LNCAP (cell line): ENCODE results near the gene CATSPERZ.

Experiments used
- TF ChIP-seq, protein P1 (sequence below): fragments of 450-650 bp; IDR thresholded peaks from 2 replicates; pipeline ENCODE4 v1.5.1; 2017; ENCODE audit warnings: mild to moderate bottlenecking

CATSPERZ gene, protein sequence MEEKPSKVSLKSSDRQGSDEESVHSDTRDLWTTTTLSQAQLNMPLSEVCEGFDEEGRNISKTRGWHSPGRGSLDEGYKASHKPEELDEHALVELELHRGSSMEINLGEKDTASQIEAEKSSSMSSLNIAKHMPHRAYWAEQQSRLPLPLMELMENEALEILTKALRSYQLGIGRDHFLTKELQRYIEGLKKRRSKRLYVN

DNA sequence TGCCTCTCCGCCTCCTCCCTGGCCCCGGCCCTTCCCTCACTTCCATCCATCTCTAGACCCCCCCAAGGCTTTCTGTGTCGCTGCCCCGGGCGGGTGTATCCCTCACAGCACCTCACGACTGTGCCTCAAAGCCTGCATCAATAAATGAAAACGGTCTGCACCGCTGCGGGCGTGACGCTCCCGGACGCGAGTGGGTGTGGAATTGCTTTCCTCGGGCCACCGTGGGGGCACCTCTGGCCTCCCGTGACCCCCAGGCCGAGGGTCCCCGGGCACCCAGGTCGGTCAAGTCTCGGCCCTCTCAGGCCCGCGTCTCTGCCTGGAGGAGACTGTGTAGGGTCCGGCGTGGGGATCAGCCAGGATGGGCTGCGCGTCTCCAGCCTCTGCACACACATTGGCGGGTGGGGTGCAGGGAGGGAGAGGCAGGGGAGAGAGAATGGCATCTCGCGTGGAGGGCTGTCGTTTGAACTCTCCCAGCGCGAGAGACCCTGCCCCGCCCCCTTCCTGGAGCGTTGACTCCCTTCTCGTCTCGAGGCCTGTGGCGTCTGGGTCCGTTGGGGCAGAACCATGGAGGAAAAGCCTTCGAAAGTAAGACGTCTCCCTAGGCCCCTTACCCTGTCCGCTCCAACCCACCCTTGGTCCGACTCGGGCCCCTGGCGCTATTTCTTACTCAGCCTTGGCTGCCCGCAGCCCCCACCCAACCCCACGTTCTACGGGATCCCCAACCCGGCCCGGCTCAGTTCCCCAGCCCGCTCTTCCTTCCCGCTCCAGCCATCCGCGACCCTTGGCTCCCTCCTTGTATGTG lies at the start of gene CATSPERZ:
TSS of gene CATSPERZ (plus strand) at position 512 of the 802 bp plus-strand sequence. CDS start at position 565, 53 bp downstream.
- TF ChIP-seq, protein P1, sequence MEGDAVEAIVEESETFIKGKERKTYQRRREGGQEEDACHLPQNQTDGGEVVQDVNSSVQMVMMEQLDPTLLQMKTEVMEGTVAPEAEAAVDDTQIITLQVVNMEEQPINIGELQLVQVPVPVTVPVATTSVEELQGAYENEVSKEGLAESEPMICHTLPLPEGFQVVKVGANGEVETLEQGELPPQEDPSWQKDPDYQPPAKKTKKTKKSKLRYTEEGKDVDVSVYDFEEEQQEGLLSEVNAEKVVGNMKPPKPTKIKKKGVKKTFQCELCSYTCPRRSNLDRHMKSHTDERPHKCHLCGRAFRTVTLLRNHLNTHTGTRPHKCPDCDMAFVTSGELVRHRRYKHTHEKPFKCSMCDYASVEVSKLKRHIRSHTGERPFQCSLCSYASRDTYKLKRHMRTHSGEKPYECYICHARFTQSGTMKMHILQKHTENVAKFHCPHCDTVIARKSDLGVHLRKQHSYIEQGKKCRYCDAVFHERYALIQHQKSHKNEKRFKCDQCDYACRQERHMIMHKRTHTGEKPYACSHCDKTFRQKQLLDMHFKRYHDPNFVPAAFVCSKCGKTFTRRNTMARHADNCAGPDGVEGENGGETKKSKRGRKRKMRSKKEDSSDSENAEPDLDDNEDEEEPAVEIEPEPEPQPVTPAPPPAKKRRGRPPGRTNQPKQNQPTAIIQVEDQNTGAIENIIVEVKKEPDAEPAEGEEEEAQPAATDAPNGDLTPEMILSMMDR = no peak

- TF ChIP-seq, protein P1 = no peak
Measured at GRCh38 chr11:64250415-64251015, 49.6 kb upstream of the CATSPERZ start.

- TF ChIP-seq, protein P1 = peak; percentile 83
Measured at GRCh38 chr11:64251016-64251752, 49.0 kb upstream of the CATSPERZ start, which contains the start of gene PLCB3. Gene PLCB3, plus strand, starts transcription at chr11:64251530. Its CDS starts 120 bp downstream, at chr11:64251650.

DNA sequence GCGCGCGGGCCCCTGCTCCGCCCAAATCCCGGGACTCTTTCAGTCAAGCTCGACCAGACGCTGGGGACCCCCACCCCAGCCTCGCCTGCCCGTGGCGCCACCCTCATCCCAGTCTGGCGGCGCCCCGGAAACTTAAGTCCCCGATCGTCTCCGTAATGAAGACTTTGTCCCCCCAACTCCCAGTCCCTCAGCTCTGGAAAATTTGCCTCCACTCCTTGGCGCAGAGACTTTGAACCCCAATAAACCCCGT lies 48.5 kb upstream of the CATSPERZ start:
- TF ChIP-seq, protein P1 = no peak

DNA sequence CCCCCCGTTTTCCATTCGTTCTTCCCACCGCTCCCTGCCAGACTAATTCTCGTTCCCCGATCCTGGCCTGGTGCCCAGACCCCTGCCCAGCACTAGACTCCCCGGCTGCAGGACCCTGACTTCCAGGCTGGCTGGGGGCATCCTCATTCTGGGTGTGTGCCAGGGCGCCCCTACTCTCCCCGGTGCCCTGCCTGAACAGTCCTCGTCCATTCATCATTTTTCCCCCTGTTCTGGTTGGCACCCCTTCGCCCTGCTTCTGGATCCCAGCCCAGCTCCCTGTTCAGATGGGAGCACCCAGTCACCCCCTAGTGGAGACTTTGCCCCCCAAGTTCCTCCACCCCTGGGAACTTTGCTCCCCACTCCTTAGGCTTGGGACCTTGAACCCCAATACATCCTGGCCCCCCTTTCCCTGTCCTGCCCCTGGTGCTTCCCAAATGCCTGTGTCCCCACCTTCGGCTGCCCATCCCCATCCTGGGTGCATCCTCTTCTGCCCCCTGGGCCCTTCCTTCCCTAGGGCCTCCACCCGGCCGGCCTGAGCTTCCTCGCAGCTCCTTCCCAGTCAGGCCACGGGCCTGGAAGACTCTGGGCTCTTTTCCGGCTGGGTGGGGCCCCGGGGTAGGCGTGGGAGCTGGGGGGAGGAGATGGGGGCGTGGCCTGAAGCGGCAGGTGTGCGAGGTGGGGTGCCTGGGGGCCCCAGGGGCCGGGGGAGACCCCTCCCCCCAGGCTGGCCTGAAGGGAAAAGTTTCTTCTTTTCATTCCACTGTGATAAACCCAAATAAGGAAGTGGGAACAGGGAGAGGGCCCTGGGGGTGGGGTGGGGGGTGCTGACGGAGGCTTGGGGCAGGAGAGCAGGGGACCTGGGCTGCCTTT lies 47.9 kb upstream of the CATSPERZ start:
- TF ChIP-seq, protein P1 = peak; percentile 23

DNA sequence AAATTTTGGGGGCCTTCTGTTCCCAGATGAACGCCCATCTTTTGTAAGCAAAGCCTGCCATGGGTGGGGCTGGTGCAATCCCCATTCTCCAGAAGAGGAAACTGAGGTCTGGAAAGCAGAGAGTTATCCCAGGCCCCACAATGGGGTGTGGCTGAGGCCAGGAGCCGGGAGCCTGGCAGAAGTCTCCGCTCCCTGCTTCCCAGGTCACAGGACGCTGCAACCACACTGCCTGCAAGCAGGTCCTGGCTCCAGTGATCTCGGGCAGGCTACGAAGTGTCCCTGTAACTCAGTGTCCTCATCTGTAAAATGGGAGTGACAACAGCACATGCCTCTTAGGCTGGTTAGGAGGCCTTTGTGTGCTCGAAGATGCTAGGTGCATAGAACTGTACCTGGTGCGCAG lies 47.1 kb upstream of the CATSPERZ start:
- TF ChIP-seq, protein P1 = no peak
